Keratinocyte (primary cell): Measurements from ENCODE around the gene XYLB.

Experiments used
- CTCF ChIP-seq, 3 experiments: IDR thresholded peaks in 1 of 3; conservative IDR thresholded peaks in 1 of 3; optimal IDR thresholded peaks in 1 of 3; 2 replicates in 2 of 3; 3 replicates in 1 of 3; pipeline versions ENCODE3 to v1.5.1; 2011; ENCODE audit warnings: low read length in 3 of 3, mild to moderate bottlenecking in 3 of 3, moderate library complexity in 2 of 3, control low read depth in 1 of 3, inconsistent platforms in 1 of 3; ENCODE audit not compliant: insufficient read depth in 2 of 3; ENCODE audit errors: extremely low read depth in 1 of 3
- EZH2 ChIP-seq: IDR thresholded peaks from one replicate; pipeline ENCODE4 v1.6.1; 2012; ENCODE audit warnings: inconsistent platforms, mild to moderate bottlenecking, low read length, moderate library complexity

GRCh38 chr3:38375072-38375471 is 28.5 kb downstream of the XYLB start:
- TF ChIP-seq CTCF (optimal IDR thresholded peaks at IDR 0.05 in 1 of 3, IDR thresholded peaks at IDR 0.05 in 1 of 3, conservative IDR thresholded peaks at IDR 0.05 in 1 of 3; ENCODE audit: extremely low read depth in 1 of 3, insufficient read depth in 2 of 3, low read length in 3 of 3), result no peak
- TF ChIP-seq EZH2, result no peak
